ENCODE results near the gene CACNA2D2.

The CACNA2D2 gene

GRCh38 chr3:50436114-50436674 lies 67.2 kb downstream of the CACNA2D2 start:
- Histone ChIP-seq H3K27ac (no peak overlapping the region), H3K27me3 (no peaks in the 10 kb centered on the region), H3K36me3 (no peaks in the 10 kb centered on the region), H3K4me1 (peaks cover 8% of the 10 kb centered on the region; the same call in 1 of the 2 replicates), H3K9ac (no peak overlapping the region), H3K4me3 (no peak overlapping the region), H3K4me2 (no peak overlapping the region), H3K9me3 (no peaks in the 10 kb centered on the region), H4K20me1 (no peaks in the 10 kb centered on the region; the same call in 1 of the 2 replicates)
- TF ChIP-seq Cebpa-rat (IDR thresholded peaks at IDR 0.05) = no peak

- no peak for TF ChIP-seq Cebpa-rat (IDR thresholded peaks at IDR 0.05)
These were observed 67.9 kb downstream of the CACNA2D2 start for GRCh38 chr3:50435371-50436113.

GRCh38 chr3:50433954-50434353 lies 69.5 kb downstream of the CACNA2D2 start:
- Histone ChIP-seq H3K4me3 (no peak overlapping the region), H3K9ac (0 out of 2 replicates have a peak overlapping the region, but pooled peaks have one; percentile 19), H4K20me1 (no peaks in the 10 kb centered on the region; the same call in 1 of the 2 replicates), H3K4me1 (peaks cover 8% of the 10 kb centered on the region; the same call in 1 of the 2 replicates), H3K27ac (no peak overlapping the region), H3K27me3 (no peaks in the 10 kb centered on the region), H3K36me3 (no peaks in the 10 kb centered on the region), H3K4me2 (no peak overlapping the region), H3K9me3 (no peaks in the 10 kb centered on the region)
- TF ChIP-seq Cebpa-rat (IDR thresholded peaks at IDR 0.05) = no peak

More at GRCh38 chr3:50435371-50436113, 67.9 kb downstream of the CACNA2D2 start:
- H3K9ac ChIP-seq = no peak overlapping the region
- H4K20me1 ChIP-seq = no peaks in the 10 kb centered on the region; the same call in 1 of the 2 replicates
- no peaks in the 10 kb centered on the region for H3K36me3 ChIP-seq
- no peak overlapping the region for H3K4me3 ChIP-seq
- no peaks in the 10 kb centered on the region for H3K27me3 ChIP-seq
- H3K27ac ChIP-seq = no peak overlapping the region
- H3K4me1 ChIP-seq = peaks cover 8% of the 10 kb centered on the region; the same call in 1 of the 2 replicates
- H3K9me3 ChIP-seq = no peaks in the 10 kb centered on the region
- H3K4me2 ChIP-seq = peak overlapping the region; percentile 9; the same call in 1 of the 2 replicates

- Histone ChIP-seq H3K9ac (no peak overlapping the region), H3K27me3 (no peaks in the 10 kb centered on the region), H3K27ac (no peak overlapping the region), H3K4me2 (no peak overlapping the region), H3K9me3 (no peaks in the 10 kb centered on the region), H3K36me3 (no peaks in the 10 kb centered on the region), H4K20me1 (no peaks in the 10 kb centered on the region; the same call in 1 of the 2 replicates), H3K4me1 (peaks cover 8% of the 10 kb centered on the region; the same call in 1 of the 2 replicates), H3K4me3 (no peak overlapping the region)
- TF ChIP-seq Cebpa-rat (IDR thresholded peaks at IDR 0.05) = no peak
These were observed 72.4 kb downstream of the CACNA2D2 start for GRCh38 chr3:50430950-50431435.

GRCh38 chr3:50430191-50430590 lies 73.2 kb downstream of the CACNA2D2 start:
- H3K9ac ChIP-seq = no peak overlapping the region
- H3K36me3 ChIP-seq = no peaks in the 10 kb centered on the region
- no peaks in the 10 kb centered on the region for H3K9me3 ChIP-seq
- no peaks in the 10 kb centered on the region; the same call in 1 of the 2 replicates for H4K20me1 ChIP-seq
- H3K27me3 ChIP-seq = no peaks in the 10 kb centered on the region
- no peak overlapping the region for H3K4me3 ChIP-seq
- peaks cover 6% of the 10 kb centered on the region; the same call in 1 of the 2 replicates for H3K4me1 ChIP-seq
- no peak overlapping the region for H3K4me2 ChIP-seq
- TF ChIP-seq Cebpa-rat (IDR thresholded peaks at IDR 0.05) = no peak
- no peak overlapping the region for H3K27ac ChIP-seq

- no peak for TF ChIP-seq Cebpa-rat (IDR thresholded peaks at IDR 0.05)
These were observed 75.3 kb downstream of the CACNA2D2 start for GRCh38 chr3:50428007-50428633.

GRCh38 chr3:50427217-50427616 lies 76.2 kb downstream of the CACNA2D2 start:
- TF ChIP-seq Cebpa-rat (IDR thresholded peaks at IDR 0.05) = no peak
- no peaks in the 10 kb centered on the region for H3K9me3 ChIP-seq

More at GRCh38 chr3:50428007-50428633, 75.3 kb downstream of the CACNA2D2 start:
- Histone ChIP-seq H3K9ac (no peak overlapping the region), H3K4me3 (no peak overlapping the region), H3K27me3 (no peaks in the 10 kb centered on the region), H4K20me1 (no peaks in the 10 kb centered on the region), H3K36me3 (no peaks in the 10 kb centered on the region), H3K27ac (no peak overlapping the region), H3K4me2 (no peak overlapping the region), H3K9me3 (no peaks in the 10 kb centered on the region), H3K4me1 (peaks cover 8% of the 10 kb centered on the region)

GRCh38 chr3:50425911-50426310 lies 77.5 kb downstream of the CACNA2D2 start:
- Histone ChIP-seq H3K27me3 (no peaks in the 10 kb centered on the region), H3K9ac (no peak overlapping the region), H3K36me3 (no peaks in the 10 kb centered on the region)

More at GRCh38 chr3:50427217-50427616, 76.2 kb downstream of the CACNA2D2 start:
- Histone ChIP-seq H3K4me2 (no peak overlapping the region), H3K4me3 (no peak overlapping the region), H3K9ac (no peak overlapping the region), H4K20me1 (no peaks in the 10 kb centered on the region), H3K4me1 (peaks cover 8% of the 10 kb centered on the region), H3K36me3 (no peaks in the 10 kb centered on the region), H3K27me3 (no peaks in the 10 kb centered on the region), H3K27ac (no peak overlapping the region)

GRCh38 chr3:50423543-50423942 lies 79.9 kb downstream of the CACNA2D2 start:
- no peaks in the 10 kb centered on the region for H3K27me3 ChIP-seq
- no peaks in the 10 kb centered on the region for H3K36me3 ChIP-seq
- no peak overlapping the region for H3K4me3 ChIP-seq
- H4K20me1 ChIP-seq = no peaks in the 10 kb centered on the region
- H3K9ac ChIP-seq = no peak overlapping the region
- no peak overlapping the region for H3K27ac ChIP-seq
- no peaks in the 10 kb centered on the region for H3K9me3 ChIP-seq
- peaks cover 16% of the 10 kb centered on the region for H3K4me1 ChIP-seq
- H3K4me2 ChIP-seq = no peak overlapping the region
- no peak for TF ChIP-seq Cebpa-rat (IDR thresholded peaks at IDR 0.05)

More at GRCh38 chr3:50425911-50426310, 77.5 kb downstream of the CACNA2D2 start:
- H3K4me1 ChIP-seq = peaks cover 8% of the 10 kb centered on the region
- no peak for TF ChIP-seq Cebpa-rat (IDR thresholded peaks at IDR 0.05)
- H3K27ac ChIP-seq = no peak overlapping the region
- no peaks in the 10 kb centered on the region for H4K20me1 ChIP-seq
- no peaks in the 10 kb centered on the region for H3K9me3 ChIP-seq
- no peak overlapping the region for H3K4me3 ChIP-seq
- no peak overlapping the region for H3K4me2 ChIP-seq

Data from BLaER1 (cell line).